Prostate gland (tissue), 2 donors: ENCODE data around the gene FBRSL1. TPM values are rescaled to one million over a fixed set of nuclear protein-coding genes. Genes with fewer than 3 reads are reported as not detected.

Experiments
- DNase-seq: peaks from one replicate; pipeline ENCODE4 v3.0.0-alpha.2; 2019; ENCODE audit warnings: low spot score
- H3K27ac ChIP-seq, 2 donors: fragments of 200-600 bp; sonication (generic); 2 replicates each; pipeline ENCODE4 v1.5.1; 2017 to 2019
- H3K27me3 ChIP-seq: fragments of 200-600 bp; sonication (generic); replicated peaks from 2 replicates; pipeline ENCODE4 v1.5.1; 2019; ENCODE audit not compliant: insufficient read depth
- H3K36me3 ChIP-seq, 2 donors: fragments of 200-600 bp; sonication (generic); 1 replicate in 1 of 2; 2 replicates in 1 of 2; pipeline versions ENCODE4 v1.5.1 to v1.8.1; 2017 to 2019
- H3K4me1 ChIP-seq: fragments of 200-600 bp; sonication (generic); replicated peaks from 2 replicates; pipeline ENCODE4 v1.5.1; 2019
- H3K4me3 ChIP-seq, 2 donors: fragments of 200-600 bp; sonication (generic); 2 replicates each; pipeline ENCODE4 v1.5.1; 2017 to 2019
- H3K9me3 ChIP-seq: fragments of 200-600 bp; sonication (generic); 2 replicates; pipeline ENCODE4 v1.5.1; 2017
- POLR2A ChIP-seq: fragments of 450-650 bp; IDR thresholded peaks from one replicate; pipeline ENCODE4 v1.6.1; 2016; ENCODE audit warnings: antibody characterized with exemption, mild to moderate bottlenecking
- POLR2AphosphoS5 ChIP-seq: sonication (generic); formaldehyde crosslinking; IDR thresholded peaks from one replicate; pipeline ENCODE4 v1.6.1; 2017; ENCODE audit warnings: antibody characterized with exemption
- WGBS: methylation state at CpG from one replicate; pipeline ENCODE4 v1.1.5; 2018; 5-methylcytosine and 5-hydroxymethylcytosine counted together
- intact Hi-C: fragments of 100-400 bp; cut with DNase I; formaldehyde crosslinking; loops from one replicate; pipeline ENCODE4 v1.14.2; 2022
- total RNA-seq, 2 donors: library from RNA; depleted of rRNA; stranded (reverse); fragments of >200 nt; gene quantifications; one replicate each; pipeline ENCODE4 v1.1.0, GENCODE V29; 2016
- TF ChIP-seq, protein P1 (sequence below), 4 experiments: fragments of 200-600 bp in 2 of 4; fragments of 450-650 bp in 2 of 4; sonication (generic) in 2 of 4; IDR thresholded peaks; 1 replicate in 3 of 4; 2 replicates in 1 of 4; pipeline ENCODE4 v1.5.1; 2016 to 2019; ENCODE audit warnings: antibody characterized with exemption in 4 of 4, mild to moderate bottlenecking in 2 of 4, moderate library complexity in 2 of 4

FBRSL1 gene
- total RNA-seq, 2 donors from 2014 or later = 34.2 to 69.2 TPM

DNA sequence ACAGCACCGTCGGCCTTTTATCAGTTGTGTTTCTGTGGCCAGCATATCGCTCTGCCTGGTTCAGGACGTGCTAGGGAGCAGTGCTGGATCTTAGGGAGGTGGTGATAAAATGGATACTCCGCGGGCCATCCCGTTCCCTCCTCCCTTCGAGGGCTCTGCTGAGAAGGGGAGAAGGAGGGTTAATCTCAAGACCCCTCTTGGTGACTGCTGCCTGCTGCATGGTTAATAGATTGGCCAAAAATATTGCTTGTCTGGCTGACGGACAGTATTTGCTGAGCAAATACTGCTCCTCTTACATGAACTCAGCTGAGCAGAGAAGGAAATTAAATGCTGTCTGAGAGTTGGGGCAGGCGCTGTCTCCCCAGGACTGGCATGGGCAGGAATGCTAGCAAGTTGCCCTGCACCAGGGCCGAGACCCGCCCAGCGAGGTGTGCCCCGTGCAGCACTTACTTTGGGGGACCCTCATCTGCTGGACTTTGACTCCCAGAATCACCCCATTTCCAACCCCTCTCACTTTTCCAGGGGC is 1.2 kb downstream of the FBRSL1 start:
- no peaks in the 10 kb centered on the region for H3K36me3 ChIP-seq
- 12% methylated on average over 14 of the region's 14 CpGs for WGBS
- H3K4me3 ChIP-seq = peak overlapping the region; percentile 55 to 66
- DNase-seq = peak; percentile 28
- peaks cover 41% of the 10 kb centered on the region for H3K4me1 ChIP-seq
- no peaks in the 10 kb centered on the region for H3K27me3 ChIP-seq
- peak overlapping the region; percentile 76 to 85 for H3K27ac ChIP-seq
- H3K9me3 ChIP-seq = no peaks in the 10 kb centered on the region
- TF ChIP-seq POLR2A (no peak), POLR2AphosphoS5 (peak; percentile 34)
- intact Hi-C loops = no loop called here

DNA sequence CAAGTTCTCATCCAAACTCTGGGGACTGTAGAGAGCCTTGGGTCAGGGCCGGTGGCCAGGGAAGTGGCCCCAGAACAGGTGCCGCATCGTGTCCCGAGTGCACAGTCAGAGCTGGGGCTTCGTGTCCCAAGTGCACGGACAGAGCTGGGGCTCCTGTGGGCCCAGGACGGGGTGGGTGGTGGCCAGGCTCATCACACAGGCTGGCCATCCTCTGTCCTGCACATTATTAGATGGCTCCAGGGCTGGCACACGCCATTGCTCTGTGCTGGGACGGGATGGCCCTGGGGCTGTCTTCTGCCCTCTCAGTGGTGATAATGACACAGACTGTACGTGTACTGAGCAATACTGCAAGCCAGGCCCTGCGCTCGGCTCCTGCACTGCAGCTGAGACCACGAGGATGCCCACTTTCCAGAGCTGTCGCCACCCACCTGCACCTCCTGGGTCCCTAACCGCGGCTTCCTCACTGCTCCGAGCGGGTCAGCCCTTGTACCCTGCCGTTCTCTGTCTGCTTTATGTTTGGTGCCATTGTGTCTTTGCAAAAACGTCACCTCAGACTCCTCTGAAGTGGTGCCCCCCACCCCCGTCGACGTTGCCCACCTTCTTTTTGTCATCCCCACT is 1.9 kb downstream of the FBRSL1 start:
- H3K27me3 ChIP-seq = no peaks in the 10 kb centered on the region
- H3K4me1 ChIP-seq = peaks cover 45% of the 10 kb centered on the region
- DNase-seq = no peak
- H3K27ac ChIP-seq = peak overlapping the region; percentile 76 to 85
- intact Hi-C loops = no loop called here
- TF ChIP-seq POLR2A (no peak), POLR2AphosphoS5 (no peak)
- TF ChIP-seq, protein P1, sequence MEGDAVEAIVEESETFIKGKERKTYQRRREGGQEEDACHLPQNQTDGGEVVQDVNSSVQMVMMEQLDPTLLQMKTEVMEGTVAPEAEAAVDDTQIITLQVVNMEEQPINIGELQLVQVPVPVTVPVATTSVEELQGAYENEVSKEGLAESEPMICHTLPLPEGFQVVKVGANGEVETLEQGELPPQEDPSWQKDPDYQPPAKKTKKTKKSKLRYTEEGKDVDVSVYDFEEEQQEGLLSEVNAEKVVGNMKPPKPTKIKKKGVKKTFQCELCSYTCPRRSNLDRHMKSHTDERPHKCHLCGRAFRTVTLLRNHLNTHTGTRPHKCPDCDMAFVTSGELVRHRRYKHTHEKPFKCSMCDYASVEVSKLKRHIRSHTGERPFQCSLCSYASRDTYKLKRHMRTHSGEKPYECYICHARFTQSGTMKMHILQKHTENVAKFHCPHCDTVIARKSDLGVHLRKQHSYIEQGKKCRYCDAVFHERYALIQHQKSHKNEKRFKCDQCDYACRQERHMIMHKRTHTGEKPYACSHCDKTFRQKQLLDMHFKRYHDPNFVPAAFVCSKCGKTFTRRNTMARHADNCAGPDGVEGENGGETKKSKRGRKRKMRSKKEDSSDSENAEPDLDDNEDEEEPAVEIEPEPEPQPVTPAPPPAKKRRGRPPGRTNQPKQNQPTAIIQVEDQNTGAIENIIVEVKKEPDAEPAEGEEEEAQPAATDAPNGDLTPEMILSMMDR (IDR thresholded peaks at IDR 0.05) = no peak
- H3K9me3 ChIP-seq = no peaks in the 10 kb centered on the region
- peak overlapping the region; percentile 55 to 66 for H3K4me3 ChIP-seq
- WGBS = 59% methylated on average over 22 of the region's 23 CpGs
- no peaks in the 10 kb centered on the region for H3K36me3 ChIP-seq

DNA sequence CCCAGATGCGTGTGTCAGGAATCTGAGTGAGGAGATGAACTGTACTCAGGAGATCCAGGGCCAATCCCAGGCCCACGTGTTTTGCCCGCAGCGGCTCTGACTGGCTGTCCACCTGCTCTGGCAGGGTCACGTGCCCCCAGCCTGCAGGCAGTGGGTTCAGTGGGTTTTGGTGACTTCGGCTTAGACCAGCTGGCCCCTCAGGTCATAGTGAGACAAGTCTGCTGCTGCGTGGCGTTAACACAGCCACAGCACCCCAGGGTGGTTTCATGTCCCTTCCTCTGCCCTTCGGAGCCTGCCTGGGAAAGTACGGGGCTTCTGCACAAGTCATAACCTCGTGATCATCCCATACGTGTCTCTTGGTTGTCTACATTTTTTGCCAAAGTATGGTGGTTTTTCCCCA is 2.6 kb downstream of the FBRSL1 start:
- Histone ChIP-seq H3K27me3 (no peaks in the 10 kb centered on the region), H3K9me3 (no peaks in the 10 kb centered on the region), H3K36me3 (no peaks in the 10 kb centered on the region), H3K4me3 (peak overlapping the region in 1 of 2 donors; percentile 66), H3K27ac (peak overlapping the region in 1 of 2 donors; percentile 85), H3K4me1 (peaks cover 45% of the 10 kb centered on the region)
- no peak for DNase-seq
- 79% methylated on average over 12 of the region's 12 CpGs for WGBS
- TF ChIP-seq, protein P1 (IDR thresholded peaks at IDR 0.05) = no peak
- no peak for TF ChIP-seq POLR2A
- TF ChIP-seq POLR2AphosphoS5 = no peak
- intact Hi-C loops = no loop called here

DNA sequence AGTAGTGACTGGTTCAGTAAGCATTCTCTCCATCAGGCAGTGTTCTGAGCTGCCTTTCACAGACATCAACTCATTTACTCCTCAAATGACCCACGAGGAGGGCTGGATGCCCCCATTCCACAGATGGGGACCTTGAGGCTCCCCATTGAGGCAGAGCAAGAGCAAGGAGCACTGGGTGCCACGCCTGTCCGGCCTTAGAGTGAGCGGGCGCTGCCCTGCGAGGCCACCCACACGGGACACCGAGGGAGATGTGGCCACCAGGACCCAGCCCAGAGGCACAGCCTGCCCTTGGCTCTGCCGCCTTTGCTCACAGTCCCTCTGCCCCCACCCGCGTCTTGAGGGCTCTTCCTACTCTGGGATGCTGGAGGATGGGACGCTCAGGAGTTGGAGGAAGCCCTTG is 3.0 kb downstream of the FBRSL1 start:
- no peak overlapping the region for H3K4me3 ChIP-seq
- no peaks in the 10 kb centered on the region for H3K9me3 ChIP-seq
- 69% methylated on average over 12 of the region's 12 CpGs for WGBS
- intact Hi-C loops = no loop called here
- no peaks in the 10 kb centered on the region for H3K36me3 ChIP-seq
- no peak for DNase-seq
- peak overlapping the region in 1 of 2 donors; percentile 75 for H3K27ac ChIP-seq
- TF ChIP-seq POLR2AphosphoS5 (no peak), POLR2A (no peak)
- TF ChIP-seq, protein P1 (IDR thresholded peaks at IDR 0.05) = no peak
- no peaks in the 10 kb centered on the region for H3K27me3 ChIP-seq
- peaks cover 49% of the 10 kb centered on the region for H3K4me1 ChIP-seq

DNA sequence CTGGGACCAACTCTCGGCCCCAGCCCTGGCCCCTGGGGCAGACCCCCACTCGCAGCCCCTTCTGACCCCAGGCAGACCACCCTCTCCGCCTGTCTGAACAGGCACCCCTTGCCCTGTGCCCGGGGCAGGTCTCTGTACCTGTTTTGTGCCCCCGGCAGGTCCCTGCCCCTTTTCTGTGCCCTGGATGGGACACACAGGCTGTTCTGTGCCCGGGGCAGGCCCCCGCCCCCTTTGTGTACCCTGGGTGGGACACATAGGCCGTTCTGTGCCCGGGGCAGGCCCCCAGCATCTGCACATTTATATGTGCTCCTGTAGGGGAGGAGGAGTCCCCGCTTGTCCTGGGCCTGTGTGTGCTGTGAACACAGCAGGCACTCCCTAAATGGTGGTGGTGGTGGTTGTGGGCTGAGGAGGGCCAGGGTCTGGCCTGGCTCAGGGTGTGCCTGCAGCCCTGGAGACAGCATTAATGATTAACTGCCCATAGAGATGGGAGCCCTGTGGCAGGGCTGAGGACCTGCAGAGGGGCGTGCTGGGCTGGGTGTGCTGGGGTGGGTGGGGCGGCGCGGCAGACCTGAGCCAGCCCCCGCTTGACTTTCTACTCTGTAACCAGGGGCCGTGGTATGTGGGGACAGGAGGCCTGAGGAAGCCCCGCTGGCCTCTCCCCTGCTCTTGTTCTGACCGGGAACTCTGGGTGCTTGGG is 3.7 kb downstream of the FBRSL1 start:
- TF ChIP-seq, protein P1 (IDR thresholded peaks at IDR 0.05) = no peak
- TF ChIP-seq POLR2A (no peak), POLR2AphosphoS5 (no peak)
- no peak for DNase-seq
- Histone ChIP-seq H3K36me3 (no peaks in the 10 kb centered on the region), H3K27me3 (no peaks in the 10 kb centered on the region), H3K27ac (peak overlapping the region; percentile 71 to 75), H3K9me3 (no peaks in the 10 kb centered on the region), H3K4me1 (peaks cover 50% of the 10 kb centered on the region), H3K4me3 (peak overlapping the region in 1 of 2 donors; percentile 1)
- intact Hi-C loops = no loop called here
- 53% methylated on average over 13 of the region's 18 CpGs for WGBS
